Stimulated activated naive CD8-positive, alpha-beta T cell treated with anti-CD3 and anti-CD28 coated beads, Interleukin-15, Interleukin-2, amounts not matched to agents 100 U/mL and 50 U/mL, for 24 hours (primary cell): Measurements from ENCODE around the gene ARMH3.
A peak's percentile ranks its signal among the peaks of the same experiment; 100 is the strongest.

Source experiments
- ATAC-seq: fragments of 150-1000 bp; cut with Tn5 transposase; one replicate; pipeline ENCODE4 v1.10.0; 2021
- DNase-seq: peaks from one replicate; pipeline ENCODE4 v3.0.0; 2021

ARMH3 gene

DNA sequence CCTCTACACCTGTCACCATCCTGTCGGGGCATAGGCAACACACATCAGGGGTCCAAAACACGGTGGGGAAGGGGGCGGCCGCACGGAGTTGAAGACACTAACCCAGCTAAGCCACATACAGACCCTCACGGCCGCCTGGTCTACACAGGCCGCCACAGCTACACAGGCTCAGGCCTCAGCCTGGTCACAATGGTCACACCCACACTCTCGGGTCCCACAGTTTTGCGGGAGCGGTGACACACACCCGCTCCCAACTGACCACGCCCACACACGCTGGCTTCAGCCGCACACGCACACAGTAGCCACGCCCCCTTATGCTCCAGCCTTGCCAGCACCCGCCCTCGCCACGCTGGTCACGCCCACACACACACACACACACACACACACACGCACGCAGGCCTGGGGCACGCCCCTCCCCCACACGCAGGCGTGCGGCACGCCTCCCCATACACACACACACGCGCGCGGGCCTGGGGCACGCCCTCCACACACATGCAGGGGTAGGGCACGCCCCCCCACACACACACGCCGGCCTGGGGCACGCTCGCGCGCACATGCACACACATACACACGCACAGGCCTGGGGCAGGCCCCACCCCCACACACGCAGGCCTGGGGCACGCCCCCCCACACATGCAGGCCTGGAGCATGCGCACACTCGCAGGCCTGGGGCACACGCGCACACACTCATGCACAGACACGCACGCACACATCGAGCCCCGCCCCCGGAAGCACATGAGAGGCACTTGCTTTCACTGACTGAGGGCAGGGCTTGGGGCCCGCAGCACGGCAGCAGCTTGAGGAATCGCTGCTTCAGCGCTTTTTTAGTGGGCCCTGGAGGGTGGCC lies 225.4 kb downstream of the ARMH3 start:
- ATAC-seq = peak; percentile 71
- DNase-seq = peak; percentile 90

DNA sequence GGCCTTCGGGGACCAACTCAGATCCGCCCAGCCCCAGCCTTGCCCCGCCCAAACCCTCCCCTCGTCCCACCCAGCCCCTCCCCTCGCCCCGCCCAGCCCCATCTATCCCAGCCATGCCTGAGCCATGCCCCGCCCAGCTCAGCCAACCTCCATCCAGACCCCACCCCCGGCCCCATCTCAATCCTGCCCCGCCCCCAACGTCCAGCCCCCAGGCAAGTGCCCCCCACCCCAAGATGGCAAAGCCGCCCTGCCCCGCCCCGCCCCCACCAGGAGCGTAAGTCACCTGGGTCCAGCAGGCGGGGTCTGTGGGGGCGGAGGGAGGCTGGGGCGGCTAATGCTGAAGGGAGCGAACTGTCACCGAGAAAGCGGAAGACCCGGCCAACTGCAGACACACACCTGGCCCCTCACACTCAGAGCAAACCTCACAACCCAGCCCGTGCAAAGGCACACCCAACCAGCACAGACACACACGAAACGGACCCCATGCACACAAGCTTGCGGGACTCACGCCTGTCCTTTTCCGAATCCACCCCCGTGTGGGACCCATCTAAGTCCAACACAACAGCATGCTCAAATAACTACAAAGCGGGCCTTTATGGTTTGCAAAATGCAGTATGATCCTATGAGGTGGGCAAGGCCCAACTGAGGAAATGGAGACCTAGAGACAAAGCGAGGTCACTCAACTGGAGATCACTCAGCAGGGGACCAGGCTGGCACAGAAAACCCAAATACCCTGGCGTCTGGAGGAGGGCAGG lies 226.2 kb downstream of the ARMH3 start:
- DNase-seq = peak; percentile 71
- peak; percentile 0 for ATAC-seq

DNA sequence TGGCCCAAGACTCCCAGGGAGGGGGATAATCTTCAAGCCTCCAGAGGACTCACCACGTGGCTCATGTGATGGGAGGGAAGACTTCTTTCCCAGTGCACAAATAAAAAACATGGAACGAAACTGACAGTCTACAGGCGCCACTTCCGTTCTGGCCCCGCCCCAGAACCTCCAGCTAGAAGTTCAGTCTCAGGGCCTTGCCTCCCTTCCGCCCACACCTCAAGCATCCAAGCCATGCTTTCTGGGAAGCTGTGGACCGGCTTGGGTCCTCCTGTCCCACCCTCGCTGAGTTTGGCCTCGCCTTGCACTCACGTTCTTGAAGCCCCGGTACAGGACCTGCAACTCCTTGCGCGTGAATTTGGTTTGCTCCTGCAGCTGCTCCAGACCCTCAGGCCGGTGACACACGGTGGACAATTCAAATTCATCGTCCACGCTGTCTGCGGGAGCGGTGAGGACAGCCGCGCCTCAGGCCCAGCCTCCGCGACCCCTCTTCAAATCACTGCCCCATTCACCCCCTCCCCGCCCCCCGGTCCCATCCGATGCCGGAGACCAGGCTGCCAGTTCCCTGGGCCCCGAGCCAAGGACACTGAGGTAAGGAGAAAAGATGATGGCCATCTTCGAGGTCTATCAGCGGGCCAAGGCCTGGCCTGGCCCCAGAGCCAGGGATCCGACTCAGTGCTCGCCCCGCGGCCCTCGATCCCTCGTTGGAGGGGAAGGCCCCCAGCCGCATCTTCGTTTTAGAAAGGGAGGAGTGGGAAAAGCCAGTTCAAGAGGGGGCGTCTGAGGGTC lies 227.0 kb downstream of the ARMH3 start:
- ATAC-seq = no peak
- no peak for DNase-seq

DNA sequence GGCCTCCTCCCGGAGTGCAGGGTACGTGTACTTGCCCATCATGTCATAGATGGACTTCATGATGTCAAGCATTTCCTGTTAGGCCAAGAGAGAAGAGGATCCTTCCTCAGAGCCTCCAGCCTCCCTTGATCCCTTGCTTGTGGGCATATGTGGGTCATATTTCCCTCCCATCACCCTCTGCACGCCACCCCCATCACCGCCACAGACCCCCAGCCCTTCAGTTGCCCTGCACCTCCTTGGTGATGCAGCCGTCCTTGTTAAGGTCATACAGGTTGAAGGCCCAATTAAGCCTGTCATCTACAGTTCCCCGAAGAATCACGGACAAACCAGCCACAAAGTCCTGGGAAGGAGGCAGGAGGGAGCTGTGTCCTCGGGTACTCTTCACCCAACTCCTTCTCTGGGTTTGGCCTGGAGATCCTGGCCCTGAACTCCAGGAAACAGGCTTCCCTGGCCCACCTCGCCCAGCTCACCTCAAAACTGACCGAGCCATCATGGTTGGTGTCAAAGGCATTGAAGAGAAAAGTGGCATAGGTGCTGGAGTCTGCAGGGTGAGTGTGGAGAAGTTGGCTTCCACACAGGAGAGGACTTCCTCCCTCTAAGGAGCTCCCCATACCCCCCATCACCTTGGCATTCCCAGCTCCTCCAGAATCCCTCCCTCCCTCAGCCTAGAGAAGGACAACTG lies 227.9 kb downstream of the ARMH3 start:
- ATAC-seq (no peak), DNase-seq (no peak)

DNA sequence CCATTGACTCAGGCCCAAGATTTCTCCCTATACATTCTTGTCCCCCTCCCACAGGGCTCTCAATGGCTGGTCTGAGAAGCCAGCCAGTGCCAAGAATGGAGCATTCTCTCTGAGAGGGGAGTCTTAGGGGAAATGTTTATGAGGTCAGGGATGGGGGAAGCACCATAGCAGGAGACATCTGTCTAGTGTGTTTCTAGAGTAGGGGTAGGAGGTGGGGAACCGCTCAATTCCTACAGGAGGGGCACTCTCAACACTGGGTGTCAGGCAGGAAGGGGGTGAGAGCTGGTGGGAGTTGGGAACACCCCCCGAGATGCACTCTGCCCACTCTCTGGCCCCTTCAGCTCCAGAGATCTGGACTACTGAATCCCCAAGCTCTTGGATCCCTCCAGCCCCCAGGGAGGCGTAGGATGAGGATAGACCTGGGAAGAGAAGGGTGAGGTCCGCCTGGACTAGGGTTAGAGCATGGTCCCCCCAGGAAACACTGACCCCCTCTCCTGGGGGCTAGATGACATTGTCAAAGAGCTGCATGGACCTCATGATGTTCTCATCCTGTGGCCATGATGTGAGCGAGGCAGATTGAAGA lies 229.0 kb downstream of the ARMH3 start:
- no peak for ATAC-seq

DNA sequence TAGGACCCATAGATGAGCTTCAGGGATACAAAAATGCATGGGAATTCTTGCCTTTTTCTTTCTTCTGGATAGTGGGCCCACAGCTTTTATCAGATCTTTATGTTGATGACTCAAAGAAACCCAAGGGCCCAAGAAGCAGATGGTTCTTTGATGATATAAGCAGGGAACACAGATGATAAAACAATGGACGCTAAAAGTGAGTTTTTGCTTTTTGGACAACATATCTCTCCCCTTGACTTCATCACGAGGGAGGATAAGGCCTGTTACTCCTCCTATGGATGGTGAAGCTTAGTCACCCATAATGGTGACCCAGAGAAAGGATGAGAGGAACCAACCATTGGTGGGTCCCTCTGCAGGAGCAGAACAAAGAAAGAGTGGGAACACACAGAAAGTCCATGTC lies 231.2 kb downstream of the ARMH3 start:
- DNase-seq (no peak), ATAC-seq (no peak)

More for the DNA sequence above, 229.0 kb downstream of the ARMH3 start:
- no peak for DNase-seq

DNA sequence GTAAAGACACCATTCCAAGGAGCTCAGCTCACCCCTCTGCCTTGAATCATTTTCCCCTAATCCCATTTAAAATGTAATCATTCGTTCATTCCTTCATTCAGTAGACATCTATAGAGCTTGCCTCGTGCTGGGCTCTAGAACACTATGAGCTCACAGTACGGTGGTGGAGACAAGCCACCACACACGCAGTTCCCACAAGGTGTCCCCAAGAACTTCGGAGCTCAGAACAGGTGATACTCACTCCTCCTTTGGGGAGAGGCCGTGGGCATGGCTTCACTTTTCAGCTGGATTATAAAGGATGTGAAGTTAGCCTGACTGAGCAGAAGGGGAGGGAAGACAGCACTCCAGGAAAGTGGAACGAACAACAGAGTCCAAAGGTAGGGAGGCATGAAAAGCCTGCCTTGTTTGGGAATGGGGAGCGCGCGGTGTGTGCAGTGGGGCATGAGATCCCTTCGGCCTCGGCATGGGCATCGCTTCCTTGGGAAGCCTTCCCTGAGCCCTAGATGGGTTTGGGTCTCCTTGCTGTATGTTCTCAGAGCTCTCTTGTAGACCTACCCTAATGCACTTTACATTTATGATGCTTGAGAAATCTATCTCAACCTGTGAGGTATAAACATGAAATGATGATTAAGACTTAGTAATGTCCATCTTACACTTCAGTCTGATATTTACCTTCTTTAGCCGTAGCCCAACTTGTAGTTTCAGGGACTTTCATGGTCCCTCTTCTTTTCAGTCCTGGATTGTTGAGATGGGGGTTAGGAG lies 236.9 kb downstream of the ARMH3 start:
- ATAC-seq (peak; percentile 28), DNase-seq (no peak)

DNA sequence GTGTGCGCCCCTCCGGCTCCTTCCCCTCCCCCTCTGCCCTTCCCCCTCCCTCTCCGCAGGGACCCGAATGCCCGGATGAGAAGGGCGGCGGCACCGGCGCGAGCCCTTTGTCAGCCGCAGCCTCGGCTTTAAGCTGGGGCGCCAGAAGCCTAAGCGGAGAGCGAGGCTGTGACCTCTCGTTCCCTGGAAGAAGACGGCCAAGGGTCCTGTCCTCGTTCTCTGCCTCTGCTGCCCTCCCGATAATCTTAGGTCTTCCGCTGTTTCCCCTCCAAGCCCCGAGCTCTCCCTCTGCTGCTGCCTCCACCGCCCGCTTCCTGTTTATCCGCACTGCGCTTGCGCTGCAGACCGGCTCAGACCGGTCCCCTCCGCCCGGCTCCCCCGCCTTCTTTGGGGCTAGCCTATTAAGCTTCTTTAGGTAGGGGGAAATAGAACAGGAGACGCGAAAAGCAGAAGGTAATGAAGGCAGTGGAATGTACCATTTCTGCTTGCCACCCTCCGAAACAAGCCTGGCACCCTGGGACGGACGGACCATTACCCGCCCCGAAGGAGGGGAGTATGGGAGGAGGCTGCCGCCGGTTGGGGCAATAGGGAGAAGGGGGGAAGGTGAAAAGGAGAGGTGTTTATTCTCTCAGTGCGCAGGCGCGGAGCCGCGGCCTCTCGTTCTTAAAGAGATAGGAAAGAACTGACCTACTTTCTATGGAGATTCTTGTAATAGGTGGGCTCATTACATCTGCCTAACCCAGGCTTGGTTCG lies 237.7 kb downstream of the ARMH3 start, which contains the start of gene OGA:
OGA (minus strand) TSS at position 326 of the 753 bp plus-strand sequence. CDS start 422 bp downstream, outside the sequence.
- ATAC-seq = peak; percentile 90

DNA sequence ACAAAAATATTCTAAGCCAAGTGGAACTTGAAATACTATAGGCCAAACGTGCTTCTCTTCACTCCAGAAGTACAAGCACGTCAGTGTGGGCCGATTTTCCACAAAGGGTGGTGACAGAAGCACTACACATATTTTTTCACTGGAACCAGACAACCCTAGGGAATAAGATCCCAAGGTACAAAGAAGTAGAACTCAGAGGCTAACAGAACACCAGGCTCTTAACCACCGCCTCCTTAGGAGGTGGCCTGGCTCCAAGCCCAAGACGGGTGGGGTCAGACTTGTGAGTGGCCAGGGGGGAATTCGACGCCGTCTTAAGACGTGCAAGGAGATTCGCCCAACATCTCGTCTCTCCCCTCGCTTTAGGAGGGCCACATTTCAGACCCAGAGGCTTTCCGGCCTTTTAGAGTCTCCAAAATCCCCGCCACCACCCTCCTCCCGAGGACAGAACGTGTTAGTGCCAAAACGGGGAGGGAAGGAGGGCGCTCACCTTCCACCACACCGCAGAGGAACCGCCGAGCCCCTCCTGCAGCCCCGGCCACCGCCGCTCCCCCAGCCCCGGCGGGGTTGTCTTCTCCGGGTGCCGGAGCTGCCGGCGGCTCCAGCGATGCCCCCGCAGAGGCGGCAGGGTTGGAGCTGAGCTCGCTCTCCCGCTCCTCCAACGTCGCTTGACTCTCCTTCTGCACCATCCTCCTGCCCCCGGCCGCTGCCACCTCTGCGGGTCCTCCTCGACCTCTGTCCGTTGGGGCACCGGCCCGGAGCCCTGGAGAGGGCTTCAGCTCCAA lies 238.4 kb downstream of the ARMH3 start:
- ATAC-seq (no peak), DNase-seq (peak; percentile 55)

More for the DNA sequence above, 237.7 kb downstream of the ARMH3 start, which contains the start of gene OGA:
- peak; percentile 97 for DNase-seq

DNA sequence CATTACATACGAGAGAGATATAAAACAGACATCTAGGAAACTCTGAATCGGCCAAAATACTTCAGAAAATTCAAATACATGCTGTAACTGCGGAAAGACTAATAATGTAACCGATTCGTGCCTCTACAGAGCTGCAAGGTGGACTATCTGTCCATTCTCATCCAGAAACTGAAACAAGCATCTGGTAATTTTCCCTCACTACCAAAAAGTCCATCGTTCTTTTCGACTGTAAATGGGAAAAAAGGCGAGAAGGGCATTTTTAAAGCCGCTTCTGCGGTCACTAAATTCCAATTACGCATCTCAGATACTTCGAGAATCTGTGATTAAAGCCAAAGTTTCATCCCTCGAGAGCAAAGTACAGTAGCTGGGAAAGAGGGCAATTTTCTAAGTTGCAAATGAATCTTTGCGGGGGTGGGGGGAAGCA lies 239.0 kb downstream of the ARMH3 start:
- DNase-seq (no peak), ATAC-seq (no peak)

DNA sequence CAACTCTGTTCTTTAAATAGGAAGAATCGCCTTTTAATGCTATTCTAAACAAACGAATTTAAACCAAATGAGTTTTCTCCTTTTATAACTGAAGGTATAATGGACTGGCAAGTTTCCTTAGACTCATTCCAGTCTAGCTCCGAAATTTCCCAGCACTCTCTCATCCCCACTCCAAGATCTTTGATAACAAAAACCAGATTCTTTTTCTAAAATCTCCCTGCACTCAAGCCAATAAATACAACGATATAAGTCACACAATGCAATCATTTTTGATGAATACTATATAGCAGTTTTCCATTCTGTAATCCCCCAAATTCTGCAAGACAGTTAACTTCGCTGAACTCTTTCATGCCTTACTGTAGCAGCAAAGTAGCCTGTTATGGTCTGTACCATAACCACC lies 239.6 kb downstream of the ARMH3 start:
- DNase-seq = no peak
- ATAC-seq = no peak

DNA sequence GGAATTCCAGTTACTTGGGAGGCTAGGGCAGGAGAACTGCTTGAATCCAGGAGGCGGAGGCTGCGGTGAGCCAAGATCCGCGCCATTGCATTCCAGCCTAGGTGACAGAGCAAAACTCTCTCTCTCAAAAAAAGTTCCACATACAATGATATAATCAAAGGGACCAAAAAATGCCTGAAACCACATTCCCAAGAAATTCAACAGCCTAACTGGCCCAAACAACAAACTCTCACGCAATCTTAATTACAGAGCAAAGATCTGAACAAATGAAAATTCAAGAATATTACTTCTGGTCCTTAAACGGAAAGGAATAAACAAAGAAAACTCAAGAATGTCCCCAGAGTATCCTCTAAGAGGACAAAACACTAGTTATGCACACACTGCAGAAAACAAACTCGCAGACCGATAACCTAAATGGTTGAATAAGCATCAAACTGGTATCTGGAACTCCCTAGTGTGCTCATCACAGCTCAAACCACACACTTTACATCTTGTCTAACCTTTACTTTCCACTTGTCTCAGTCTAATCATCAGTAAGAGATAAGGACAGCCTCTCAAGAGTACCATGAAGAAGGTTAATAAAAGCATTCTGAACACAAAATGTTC lies 241.4 kb downstream of the ARMH3 start:
- ATAC-seq (peak; percentile 51), DNase-seq (no peak)

DNA sequence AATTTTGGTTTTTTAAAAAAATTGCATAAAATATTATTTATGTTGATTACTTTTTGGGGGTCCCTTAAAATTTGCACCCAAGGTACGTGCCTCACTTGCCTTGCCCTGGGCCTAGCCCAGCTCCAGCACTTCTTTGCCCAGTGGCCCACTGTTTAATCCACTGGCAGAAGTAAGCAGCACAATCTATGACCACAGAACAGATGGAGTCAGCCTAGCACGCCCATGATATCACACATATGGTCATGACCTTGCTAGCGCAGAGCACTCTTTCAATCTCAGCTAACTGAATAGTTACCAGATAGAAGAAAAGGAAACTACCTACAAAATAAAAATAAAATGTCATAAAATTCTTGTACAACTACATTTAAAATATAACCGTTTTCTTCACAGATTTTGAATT lies 243.4 kb downstream of the ARMH3 start:
- no peak for ATAC-seq

DNA sequence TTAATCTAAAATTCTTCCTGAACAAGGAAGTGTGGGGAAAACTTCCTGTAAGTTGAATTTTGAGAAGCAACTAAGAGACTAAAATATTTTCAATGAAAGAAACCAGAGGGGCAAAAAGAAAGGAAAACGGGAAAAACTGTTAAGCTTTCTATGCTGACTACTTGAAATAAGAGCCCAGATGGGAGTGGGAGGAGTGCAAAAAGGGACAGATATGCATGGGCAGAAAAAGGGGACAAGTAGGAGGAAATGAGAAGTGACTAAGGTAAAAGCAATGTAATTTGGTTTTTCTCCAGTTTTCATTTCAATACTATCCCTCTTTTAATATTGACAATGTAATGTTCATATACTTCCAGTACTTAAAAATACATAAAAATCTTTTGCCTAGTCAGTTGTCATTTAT lies 248.8 kb downstream of the ARMH3 start:
- DNase-seq = no peak
- ATAC-seq = no peak

More for the DNA sequence above, 243.4 kb downstream of the ARMH3 start:
- DNase-seq = no peak

DNA sequence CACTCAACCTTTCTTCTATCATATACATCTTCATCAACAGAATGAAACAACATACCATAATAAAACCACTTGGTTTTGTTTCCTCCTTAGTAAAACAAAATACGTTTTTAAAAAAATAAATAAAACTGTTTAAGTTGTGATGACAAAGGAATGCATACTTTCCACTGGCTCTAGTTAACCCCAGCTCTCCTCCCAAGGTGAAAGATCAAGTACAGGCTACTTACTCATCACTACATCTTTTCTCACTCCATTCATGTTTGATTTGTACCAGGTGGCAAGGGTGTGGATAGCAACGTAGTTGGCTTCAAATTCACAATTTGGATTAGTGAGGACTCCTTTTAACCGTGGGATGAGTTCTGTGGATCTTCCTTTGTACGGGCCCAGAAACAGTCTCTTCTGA lies 252.5 kb downstream of the ARMH3 start:
- no peak for ATAC-seq
- no peak for DNase-seq

DNA sequence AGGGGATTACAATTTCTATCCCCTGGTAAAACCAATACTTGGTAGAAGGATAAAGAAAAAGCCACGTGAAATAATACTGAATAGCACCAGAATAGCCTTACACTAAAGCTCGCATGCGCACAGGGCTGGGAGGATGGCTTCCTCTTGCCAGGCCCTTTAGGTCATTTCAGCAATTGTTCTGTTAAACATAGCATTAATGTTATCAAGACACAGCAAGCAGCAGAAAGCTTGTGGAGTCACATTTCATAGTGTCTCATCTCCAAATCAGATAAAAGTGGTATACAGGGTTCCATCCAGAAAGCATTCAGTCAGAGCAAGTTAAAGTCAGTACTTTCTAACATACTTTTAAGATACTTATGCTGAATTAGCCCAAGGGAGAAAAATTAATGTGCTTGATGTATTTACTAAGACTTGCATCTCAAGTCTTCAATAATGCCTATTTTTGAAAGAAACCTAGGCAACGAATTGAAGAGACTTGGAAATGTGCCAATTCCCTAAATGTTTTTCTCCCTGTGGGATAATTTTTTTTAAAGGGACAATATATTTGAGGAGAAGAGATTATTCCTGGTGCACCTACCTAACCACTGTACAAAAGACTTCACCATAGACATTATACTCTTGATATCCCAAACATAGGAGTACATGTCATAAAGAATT lies 258.4 kb downstream of the ARMH3 start:
- no peak for DNase-seq
- no peak for ATAC-seq
